ENCODE measurements around the gene ZBTB38.

DNA sequence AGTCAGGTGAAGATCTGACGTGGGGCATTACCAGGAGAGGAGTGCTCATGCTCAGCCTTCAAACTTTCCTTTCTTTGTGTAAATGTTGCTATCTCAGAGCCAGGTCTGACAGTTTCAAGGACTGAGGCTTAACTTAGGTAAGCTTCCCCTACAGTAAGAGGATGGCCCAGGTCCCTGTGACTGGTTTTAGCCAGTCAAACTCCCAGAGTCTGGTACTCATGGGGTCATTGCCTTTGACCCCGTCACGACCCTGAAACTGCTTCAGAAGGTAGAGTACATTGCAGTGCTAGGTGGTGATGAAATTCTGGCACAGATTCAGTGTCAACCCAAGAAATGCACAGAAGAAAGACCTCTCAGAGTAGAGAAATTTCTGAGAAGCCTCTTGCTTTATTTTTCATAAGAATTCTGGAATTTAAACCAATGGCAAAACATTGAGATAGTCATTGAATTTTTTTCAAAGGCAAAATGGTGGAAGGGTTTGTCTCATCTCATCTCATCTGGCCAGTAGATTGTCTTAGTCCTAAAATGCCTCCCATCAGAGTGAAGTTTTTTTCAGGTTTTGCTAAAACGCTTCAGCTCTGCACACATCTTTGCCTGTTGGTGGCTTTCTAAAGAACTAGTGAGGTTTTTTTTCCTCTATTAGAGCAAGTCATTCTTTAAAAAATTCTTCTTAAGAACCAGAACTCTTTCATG is 23.1 kb downstream of the ZBTB38 start:
- TF ChIP-seq, protein P1, sequence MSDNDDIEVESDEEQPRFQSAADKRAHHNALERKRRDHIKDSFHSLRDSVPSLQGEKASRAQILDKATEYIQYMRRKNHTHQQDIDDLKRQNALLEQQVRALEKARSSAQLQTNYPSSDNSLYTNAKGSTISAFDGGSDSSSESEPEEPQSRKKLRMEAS (IDR thresholded peaks at IDR 0.05; ENCODE audit: insufficient read depth, insufficient read length): no peak
- TF ChIP-seq, protein P2, sequence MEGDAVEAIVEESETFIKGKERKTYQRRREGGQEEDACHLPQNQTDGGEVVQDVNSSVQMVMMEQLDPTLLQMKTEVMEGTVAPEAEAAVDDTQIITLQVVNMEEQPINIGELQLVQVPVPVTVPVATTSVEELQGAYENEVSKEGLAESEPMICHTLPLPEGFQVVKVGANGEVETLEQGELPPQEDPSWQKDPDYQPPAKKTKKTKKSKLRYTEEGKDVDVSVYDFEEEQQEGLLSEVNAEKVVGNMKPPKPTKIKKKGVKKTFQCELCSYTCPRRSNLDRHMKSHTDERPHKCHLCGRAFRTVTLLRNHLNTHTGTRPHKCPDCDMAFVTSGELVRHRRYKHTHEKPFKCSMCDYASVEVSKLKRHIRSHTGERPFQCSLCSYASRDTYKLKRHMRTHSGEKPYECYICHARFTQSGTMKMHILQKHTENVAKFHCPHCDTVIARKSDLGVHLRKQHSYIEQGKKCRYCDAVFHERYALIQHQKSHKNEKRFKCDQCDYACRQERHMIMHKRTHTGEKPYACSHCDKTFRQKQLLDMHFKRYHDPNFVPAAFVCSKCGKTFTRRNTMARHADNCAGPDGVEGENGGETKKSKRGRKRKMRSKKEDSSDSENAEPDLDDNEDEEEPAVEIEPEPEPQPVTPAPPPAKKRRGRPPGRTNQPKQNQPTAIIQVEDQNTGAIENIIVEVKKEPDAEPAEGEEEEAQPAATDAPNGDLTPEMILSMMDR (IDR thresholded peaks at IDR 0.05; ENCODE audit: extremely low read depth in 1 of 2, insufficient read depth in 1 of 2, low read depth in 1 of 2, low read length in 2 of 2): no peak
- no peak for TF ChIP-seq POLR2A (IDR thresholded peaks at IDR 0.05; ENCODE audit: low read depth, low read length)
- no peak for TF ChIP-seq JUN (IDR thresholded peaks at IDR 0.05; ENCODE audit: borderline replicate concordance, insufficient read depth, insufficient read length, low read depth)

Measured in endothelial cell of umbilical vein (primary cell).